Measurements from ENCODE around the gene GPR35.
"Not testable (repeated sequence)": the region's sequence is repeated elsewhere in the genome, so short reads cannot be mapped to it uniquely, and the experiment has no call there.

GPR35 gene

DNA sequence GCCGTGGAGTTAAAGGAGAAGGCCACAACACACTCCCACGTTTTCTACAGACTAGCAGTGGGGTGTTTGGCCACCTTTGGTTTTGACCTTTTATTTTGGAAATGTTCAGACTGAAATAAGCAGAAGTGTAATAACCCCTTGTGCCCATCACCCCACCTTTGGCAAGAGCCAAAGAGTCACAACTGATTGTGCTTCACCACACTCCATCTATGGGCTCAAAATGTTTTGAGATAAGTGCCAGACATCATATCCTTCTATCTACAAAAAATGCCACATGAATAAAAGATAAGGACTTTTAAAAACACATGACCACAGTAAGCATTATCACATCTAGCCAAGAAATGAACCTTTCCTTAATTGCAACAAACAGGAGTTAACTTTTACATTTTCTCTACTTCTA, 9.9 kb upstream of the GPR35 start:
- H3K27me3 ChIP-seq (ENCODE audit: insufficient read depth, poor library complexity, severe bottlenecking) = no peaks in the 10 kb centered on the region
- H3K4me3 ChIP-seq (replicated peaks; ENCODE audit: insufficient read depth, low read length) = no peak overlapping the region
- TF ChIP-seq SPI1 (IDR thresholded peaks at IDR 0.05; ENCODE audit: borderline replicate concordance, low read depth) (peak; percentile 46; the same call in 1 of the 2 replicates), GABPA (IDR thresholded peaks at IDR 0.05; ENCODE audit: low read depth) (no peak)
- H3K27ac ChIP-seq (replicated peaks) = peak overlapping the region; percentile 8; the same call in 1 of the 2 replicates
- DNase-seq (ENCODE audit: low read depth in 1 of 2, low spot score in 1 of 2) = peak in 1 of 2 experiments; percentile 43

- Histone ChIP-seq H3K27ac (replicated peaks) (peak overlapping the region; percentile 8; the same call in 1 of the 2 replicates), H3K27me3 (ENCODE audit: insufficient read depth, poor library complexity, severe bottlenecking) (no peaks in the 10 kb centered on the region), H3K4me3 (replicated peaks; ENCODE audit: insufficient read depth, low read length) (no peak overlapping the region)
- peak in 1 of 2 experiments; percentile 54 for DNase-seq (ENCODE audit: low read depth in 1 of 2, low spot score in 1 of 2)
- TF ChIP-seq SPI1 (IDR thresholded peaks at IDR 0.05; ENCODE audit: borderline replicate concordance, low read depth) = no peak
- no peak for TF ChIP-seq GABPA (IDR thresholded peaks at IDR 0.05; ENCODE audit: low read depth)
- no peak for TF ChIP-seq POLR2AphosphoS5 (IDR thresholded peaks at IDR 0.05; ENCODE audit: low read depth)
Observed at GRCh38 chr2:240615820-240616547, 9.3 kb upstream of the GPR35 start.

DNA sequence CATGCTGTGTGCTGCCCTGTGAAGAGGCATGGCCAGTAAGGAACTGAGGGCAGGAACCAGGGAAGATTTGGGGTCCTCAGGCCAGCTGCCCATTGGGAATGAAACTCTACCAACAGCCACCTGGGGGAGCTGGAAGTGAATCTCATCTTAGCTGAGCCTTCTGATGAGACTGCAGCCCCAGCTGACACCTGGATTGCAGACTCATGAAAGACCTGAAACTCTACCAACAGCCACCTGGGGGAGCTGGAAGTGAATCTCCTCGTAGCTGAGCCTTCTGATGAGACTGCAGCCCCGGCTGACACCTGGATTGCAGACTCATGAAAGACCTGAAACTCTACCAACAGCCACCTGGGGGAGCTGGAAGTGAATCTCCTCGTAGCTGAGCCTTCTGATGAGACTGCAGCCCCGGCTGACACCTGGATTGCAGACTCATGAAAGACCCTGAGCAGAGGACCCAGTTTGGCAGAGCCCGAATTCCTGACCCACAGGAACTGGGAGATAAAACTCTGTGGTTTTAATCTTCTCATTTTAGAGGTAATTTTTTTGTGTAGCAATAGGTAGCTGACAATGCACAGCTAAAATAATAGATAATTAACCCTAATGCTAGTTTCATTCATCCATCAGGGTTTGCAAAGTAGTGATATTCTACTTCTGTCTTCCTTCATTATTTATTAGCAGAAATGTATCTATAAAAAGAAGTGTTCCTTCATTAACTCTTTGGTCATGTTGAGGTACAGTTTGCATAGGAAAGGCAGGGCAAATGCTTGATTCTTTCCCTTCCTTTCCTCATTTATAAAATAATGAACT, 8.2 kb upstream of the GPR35 start:
- not testable (repeated sequence) for DNase-seq (ENCODE audit: low read depth in 1 of 2, low spot score in 1 of 2); H3K27ac ChIP-seq (replicated peaks); H3K27me3 ChIP-seq (ENCODE audit: insufficient read depth, poor library complexity, severe bottlenecking); H3K4me3 ChIP-seq (replicated peaks; ENCODE audit: insufficient read depth, low read length)

DNA sequence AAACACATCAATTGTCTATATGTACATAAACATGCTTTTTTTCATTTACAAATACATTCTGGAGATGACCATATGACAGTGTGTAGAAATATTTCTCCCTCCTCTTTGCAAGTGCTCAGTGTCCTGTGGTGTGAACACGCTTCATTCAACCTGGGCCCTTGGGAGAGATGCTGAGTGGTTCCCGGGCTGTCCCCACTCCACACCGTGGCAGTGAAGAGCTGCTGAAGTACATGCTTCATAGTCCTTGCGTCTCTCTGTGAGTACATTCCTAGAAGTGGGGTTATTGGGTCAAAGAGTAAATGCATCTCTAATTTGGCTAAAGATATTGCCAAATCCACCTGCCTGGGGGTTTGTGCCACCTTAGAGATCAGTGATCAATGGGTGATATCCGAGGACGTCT, 6.5 kb upstream of the GPR35 start:
- no peak for DNase-seq (ENCODE audit: low read depth in 1 of 2, low spot score in 1 of 2)
- no peak overlapping the region for H3K27ac ChIP-seq (replicated peaks)
- H3K4me3 ChIP-seq (replicated peaks; ENCODE audit: insufficient read depth, low read length) = no peak overlapping the region
- H3K27me3 ChIP-seq (ENCODE audit: insufficient read depth, poor library complexity, severe bottlenecking) = no peaks in the 10 kb centered on the region
- no peak for TF ChIP-seq CTCF (IDR thresholded peaks at IDR 0.05; ENCODE audit: insufficient read depth, low read length)
- TF ChIP-seq SPI1 (IDR thresholded peaks at IDR 0.05; ENCODE audit: borderline replicate concordance, low read depth) = no peak
- TF ChIP-seq GABPA (IDR thresholded peaks at IDR 0.05; ENCODE audit: low read depth) = no peak
- no peak for TF ChIP-seq POLR2AphosphoS5 (IDR thresholded peaks at IDR 0.05; ENCODE audit: low read depth)
- no peak for TF ChIP-seq REST (IDR thresholded peaks at IDR 0.05; ENCODE audit: insufficient replicate concordance, low read depth)

DNA sequence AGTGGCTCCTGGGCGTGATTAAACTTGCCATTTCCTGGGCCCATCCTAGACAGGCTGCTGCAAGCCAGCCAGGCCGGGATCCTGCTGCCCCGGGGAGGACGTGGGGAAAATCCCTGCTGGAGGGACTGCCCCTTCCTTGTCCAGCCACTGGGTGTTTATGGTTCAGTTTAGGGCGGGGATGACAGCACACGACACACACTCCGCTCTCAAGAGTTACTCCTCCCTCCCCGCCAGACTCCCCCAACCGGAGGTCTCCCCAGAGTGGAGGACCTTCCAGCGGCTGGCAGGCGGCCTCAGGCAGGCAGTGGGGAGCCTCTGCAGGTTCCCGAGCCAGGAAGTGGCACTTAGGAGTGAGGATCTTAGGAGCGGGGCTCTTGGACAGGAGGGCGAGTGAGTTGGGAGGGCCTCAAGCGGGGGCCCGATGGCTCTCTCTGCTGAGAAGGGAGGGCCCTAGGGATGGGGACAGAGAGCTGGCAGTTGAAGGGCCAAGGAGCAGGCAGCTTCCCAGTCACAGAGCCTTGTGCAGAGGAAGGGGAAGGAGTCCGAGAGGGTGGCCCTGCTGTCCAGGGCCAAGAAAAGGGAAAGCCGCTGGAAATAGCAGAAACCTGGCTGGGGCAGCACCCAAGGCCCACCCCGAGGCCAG, 5.7 kb upstream of the GPR35 start:
- no peaks in the 10 kb centered on the region for H3K27me3 ChIP-seq (ENCODE audit: insufficient read depth, poor library complexity, severe bottlenecking)
- TF ChIP-seq GABPA (IDR thresholded peaks at IDR 0.05; ENCODE audit: low read depth) (no peak), SPI1 (IDR thresholded peaks at IDR 0.05; ENCODE audit: borderline replicate concordance, low read depth) (no peak), POLR2AphosphoS5 (IDR thresholded peaks at IDR 0.05; ENCODE audit: low read depth) (no peak), REST (IDR thresholded peaks at IDR 0.05; ENCODE audit: insufficient replicate concordance, low read depth) (no peak), CTCF (IDR thresholded peaks at IDR 0.05; ENCODE audit: insufficient read depth, low read length) (no peak)
- H3K27ac ChIP-seq (replicated peaks) = no peak overlapping the region
- no peak for DNase-seq (ENCODE audit: low read depth in 1 of 2, low spot score in 1 of 2)
- no peak overlapping the region for H3K4me3 ChIP-seq (replicated peaks; ENCODE audit: insufficient read depth, low read length)

All from HL-60 (cell line).